Stomach smooth muscle (tissue), 2 donors: Measurements from ENCODE around the gene CAPN5.
A peak's percentile ranks its signal among the peaks of the same experiment; 100 is the strongest.

Source experiments
- H3K27ac ChIP-seq: one replicate; pipeline ENCODE4 v1.7.0; 2013; ENCODE audit warnings: mild to moderate bottlenecking, low read length, inconsistent platforms
- H3K27me3 ChIP-seq, 2 donors: one replicate each; pipeline ENCODE4 v1.7.0; 2013; ENCODE audit warnings: low read length in 2 of 2; ENCODE audit not compliant: insufficient read depth in 2 of 2, control insufficient read depth in 1 of 2
- H3K36me3 ChIP-seq, 2 donors: one replicate each; pipeline ENCODE4 v1.7.0; 2013; ENCODE audit warnings: low read length in 2 of 2; ENCODE audit not compliant: control insufficient read depth in 2 of 2, insufficient read depth in 2 of 2
- H3K4me1 ChIP-seq: one replicate; pipeline ENCODE4 v1.7.0; 2013; ENCODE audit warnings: low read length; ENCODE audit not compliant: control insufficient read depth, insufficient read depth
- H3K4me3 ChIP-seq, 2 donors: one replicate each; pipeline ENCODE4 v1.7.0; 2013; ENCODE audit warnings: low read length in 2 of 2
- H3K9ac ChIP-seq, 2 donors: one replicate each; pipeline ENCODE4 v1.7.0; 2013; ENCODE audit warnings: low read length in 2 of 2, mild to moderate bottlenecking in 1 of 2
- H3K9me3 ChIP-seq, 2 donors: one replicate each; pipeline ENCODE4 v1.7.0; 2013; ENCODE audit warnings: low read length in 2 of 2; ENCODE audit not compliant: control insufficient read depth in 2 of 2
- donor health status: healthy.
- donor health status: Pancreatic carcinoma.

The CAPN5 gene

GRCh38 chr11:77031599-77031998 is 35.2 kb upstream of the CAPN5 start:
- Histone ChIP-seq H3K4me1 (no peaks in the 10 kb centered on the region), H3K27me3 (peaks cover 13 to 26% of the 10 kb centered on the region in 2 donors), H3K36me3 (no peaks in the 10 kb centered on the region), H3K9ac (no peak overlapping the region), H3K4me3 (no peak overlapping the region), H3K27ac (no peak overlapping the region), H3K9me3 (no peaks in the 10 kb centered on the region)

GRCh38 chr11:77035039-77035438 is 31.7 kb upstream of the CAPN5 start:
- no peaks in the 10 kb centered on the region for H3K9me3 ChIP-seq
- H3K36me3 ChIP-seq: no peaks in the 10 kb centered on the region
- no peak overlapping the region for H3K27ac ChIP-seq
- H3K4me3 ChIP-seq: no peak overlapping the region
- H3K27me3 ChIP-seq: peaks cover 25 to 39% of the 10 kb centered on the region in 2 donors
- H3K4me1 ChIP-seq: peaks cover 6% of the 10 kb centered on the region
- no peak overlapping the region for H3K9ac ChIP-seq

GRCh38 chr11:77035580-77035979 is 31.2 kb upstream of the CAPN5 start:
- no peak overlapping the region for H3K27ac ChIP-seq

GRCh38 chr11:77036398-77036797 is 30.4 kb upstream of the CAPN5 start:
- no peaks in the 10 kb centered on the region for H3K36me3 ChIP-seq
- H3K4me3 ChIP-seq: no peak overlapping the region
- H3K27ac ChIP-seq: no peak overlapping the region
- no peaks in the 10 kb centered on the region for H3K9me3 ChIP-seq
- no peak overlapping the region for H3K9ac ChIP-seq
- H3K27me3 ChIP-seq: peaks cover 28 to 42% of the 10 kb centered on the region in 2 donors
- H3K4me1 ChIP-seq: peaks cover 8% of the 10 kb centered on the region

More at GRCh38 chr11:77035580-77035979, 31.2 kb upstream of the CAPN5 start:
- Histone ChIP-seq H3K9me3 (no peaks in the 10 kb centered on the region), H3K4me3 (no peak overlapping the region), H3K4me1 (peaks cover 8% of the 10 kb centered on the region), H3K36me3 (no peaks in the 10 kb centered on the region), H3K27me3 (peaks cover 25 to 42% of the 10 kb centered on the region in 2 donors), H3K9ac (no peak overlapping the region)

GRCh38 chr11:77037057-77037456 is 29.7 kb upstream of the CAPN5 start:
- H3K4me1 ChIP-seq: peaks cover 8% of the 10 kb centered on the region
- H3K27ac ChIP-seq: no peak overlapping the region
- H3K27me3 ChIP-seq: peaks cover 31 to 41% of the 10 kb centered on the region in 2 donors
- H3K9me3 ChIP-seq: no peaks in the 10 kb centered on the region
- H3K9ac ChIP-seq: no peak overlapping the region
- no peak overlapping the region for H3K4me3 ChIP-seq
- H3K36me3 ChIP-seq: no peaks in the 10 kb centered on the region

- peaks cover 36 to 43% of the 10 kb centered on the region in 2 donors for H3K27me3 ChIP-seq
- H3K4me3 ChIP-seq: no peak overlapping the region
These were observed 28.5 kb upstream of the CAPN5 start for GRCh38 chr11:77038029-77038824.

GRCh38 chr11:77038825-77039326 is 27.9 kb upstream of the CAPN5 start:
- no peak overlapping the region for H3K4me3 ChIP-seq
- peaks cover 8% of the 10 kb centered on the region for H3K4me1 ChIP-seq
- H3K9me3 ChIP-seq: no peaks in the 10 kb centered on the region
- H3K27me3 ChIP-seq: peaks cover 36 to 43% of the 10 kb centered on the region in 2 donors
- H3K9ac ChIP-seq: no peak overlapping the region
- no peaks in the 10 kb centered on the region for H3K36me3 ChIP-seq
- H3K27ac ChIP-seq: no peak overlapping the region

More at GRCh38 chr11:77038029-77038824, 28.5 kb upstream of the CAPN5 start:
- Histone ChIP-seq H3K4me1 (peaks cover 8% of the 10 kb centered on the region), H3K27ac (no peak overlapping the region), H3K9me3 (no peaks in the 10 kb centered on the region), H3K36me3 (no peaks in the 10 kb centered on the region), H3K9ac (no peak overlapping the region)

GRCh38 chr11:77039491-77040400 is 27.0 kb upstream of the CAPN5 start:
- Histone ChIP-seq H3K4me1 (peaks cover 8% of the 10 kb centered on the region), H3K36me3 (no peaks in the 10 kb centered on the region), H3K9me3 (no peaks in the 10 kb centered on the region), H3K27me3 (peaks cover 36% of the 10 kb centered on the region in 2 donors), H3K27ac (no peak overlapping the region), H3K4me3 (peak overlapping the region; percentile 51 to 64), H3K9ac (no peak overlapping the region)

- Histone ChIP-seq H3K27me3 (peaks cover 39 to 41% of the 10 kb centered on the region in 2 donors), H3K36me3 (no peaks in the 10 kb centered on the region), H3K4me1 (peaks cover 8% of the 10 kb centered on the region), H3K9ac (no peak overlapping the region), H3K4me3 (no peak overlapping the region), H3K27ac (no peak overlapping the region), H3K9me3 (no peaks in the 10 kb centered on the region)
These were observed 26.4 kb upstream of the CAPN5 start for GRCh38 chr11:77040401-77040777.

- H3K4me3 ChIP-seq: no peak overlapping the region
- no peaks in the 10 kb centered on the region for H3K36me3 ChIP-seq
- peaks cover 43 to 46% of the 10 kb centered on the region in 2 donors for H3K27me3 ChIP-seq
- H3K9ac ChIP-seq: no peak overlapping the region
- H3K27ac ChIP-seq: no peak overlapping the region
- H3K4me1 ChIP-seq: peaks cover 9% of the 10 kb centered on the region
- no peaks in the 10 kb centered on the region for H3K9me3 ChIP-seq
These were observed 25.9 kb upstream of the CAPN5 start for GRCh38 chr11:77040889-77041288.
